ENCODE results near the gene EYS.

GRCh38 chr6:63821442-63821841 lies 1885.6 kb downstream of the EYS start:
- TF ChIP-seq POLR2A (IDR thresholded peaks at IDR 0.05) (no peak), CTCF (IDR thresholded peaks at IDR 0.05) (no peak)

Measured in stomach (tissue), 4 donors.